Transverse colon (tissue), 4 donors: ENCODE results near the gene ANKRD34A.

Experiments used
- CTCF ChIP-seq, 5 experiments: fragments of 200-600 bp in 3 of 5; fragments of 450-650 bp in 2 of 5; sonication (generic) in 3 of 5; IDR thresholded peaks; 1 replicate in 2 of 5; 2 replicates in 3 of 5; pipeline ENCODE4 v1.5.1; 2016 to 2017; ENCODE audit warnings: antibody characterized with exemption in 5 of 5, inconsistent platforms in 3 of 5, mild to moderate bottlenecking in 2 of 5, moderate library complexity in 1 of 5
- POLR2A ChIP-seq: fragments of 450-650 bp; IDR thresholded peaks from one replicate; pipeline ENCODE4 v1.6.1; 2016; ENCODE audit warnings: antibody characterized with exemption, mild to moderate bottlenecking, moderate library complexity
- POLR2AphosphoS5 ChIP-seq, 3 donors: sonication (generic); formaldehyde crosslinking; IDR thresholded peaks; one replicate each; pipeline ENCODE4 v1.6.1; 2016; ENCODE audit warnings: antibody characterized with exemption in 3 of 3

- TF ChIP-seq POLR2AphosphoS5 (IDR thresholded peaks at IDR 0.05) = peak in 2 of 3 donors; percentile 5 to 72
- TF ChIP-seq POLR2A = peak; percentile 33
- TF ChIP-seq CTCF (IDR thresholded peaks at IDR 0.05) = peak in 2 of 5 experiments; percentile 5 to 8
These were observed 29.4 kb upstream of the ANKRD34A start for GRCh38 chr1:145993618-145994390.
